ENCODE results near the gene TSPAN33. TPM values are rescaled to one million over a fixed set of nuclear protein-coding genes. Genes with fewer than 3 reads are reported as not detected.

TSPAN33 gene
- total RNA-seq, 1 donor from 2014 or later, result 29.7 TPM

GRCh38 chr7:129159539-129159938, 15.0 kb downstream of the TSPAN33 start:
- Histone ChIP-seq H3K27me3 (ENCODE audit: control insufficient read depth in 3 of 3, insufficient read depth in 3 of 3, low read length in 3 of 3) (no peaks in the 10 kb centered on the region), H3K9ac (ENCODE audit: low read depth in 1 of 3, low read length in 3 of 3) (no peak overlapping the region), H3K27ac (ENCODE audit: low read depth, low read length) (no peak overlapping the region), H3K4me1 (ENCODE audit: control insufficient read depth in 3 of 3, insufficient read depth in 3 of 3, low read length in 3 of 3) (no peaks in the 10 kb centered on the region), H3K9me3 (ENCODE audit: control insufficient read depth in 3 of 3, low read length in 3 of 3) (no peaks in the 10 kb centered on the region), H3K4me3 (ENCODE audit: low read length in 3 of 3) (no peak overlapping the region), H3K36me3 (ENCODE audit: control insufficient read depth in 3 of 3, insufficient read depth in 3 of 3, low read length in 3 of 3) (no peaks in the 10 kb centered on the region)

- H3K36me3 ChIP-seq (ENCODE audit: control insufficient read depth in 3 of 3, insufficient read depth in 3 of 3, low read length in 3 of 3), result no peaks in the 10 kb centered on the region
- no peak overlapping the region for H3K9ac ChIP-seq (ENCODE audit: low read depth in 1 of 3, low read length in 3 of 3)
These were observed 15.8 kb downstream of the TSPAN33 start for GRCh38 chr7:129160161-129160905.

GRCh38 chr7:129161524-129162225, 17.2 kb downstream of the TSPAN33 start:
- no peaks in the 10 kb centered on the region for H3K4me1 ChIP-seq (ENCODE audit: control insufficient read depth in 3 of 3, insufficient read depth in 3 of 3, low read length in 3 of 3)
- H3K27ac ChIP-seq (ENCODE audit: low read depth, low read length), result no peak overlapping the region
- no peak overlapping the region for H3K4me3 ChIP-seq (ENCODE audit: low read length in 3 of 3)
- no peaks in the 10 kb centered on the region for H3K36me3 ChIP-seq (ENCODE audit: control insufficient read depth in 3 of 3, insufficient read depth in 3 of 3, low read length in 3 of 3)
- H3K9me3 ChIP-seq (ENCODE audit: control insufficient read depth in 3 of 3, low read length in 3 of 3), result no peaks in the 10 kb centered on the region
- H3K9ac ChIP-seq (ENCODE audit: low read depth in 1 of 3, low read length in 3 of 3), result no peak overlapping the region
- H3K27me3 ChIP-seq (ENCODE audit: control insufficient read depth in 3 of 3, insufficient read depth in 3 of 3, low read length in 3 of 3), result no peaks in the 10 kb centered on the region

More at GRCh38 chr7:129160161-129160905, 15.8 kb downstream of the TSPAN33 start:
- Histone ChIP-seq H3K4me1 (ENCODE audit: control insufficient read depth in 3 of 3, insufficient read depth in 3 of 3, low read length in 3 of 3) (no peaks in the 10 kb centered on the region), H3K27ac (ENCODE audit: low read depth, low read length) (no peak overlapping the region), H3K4me3 (ENCODE audit: low read length in 3 of 3) (no peak overlapping the region), H3K9me3 (ENCODE audit: control insufficient read depth in 3 of 3, low read length in 3 of 3) (no peaks in the 10 kb centered on the region), H3K27me3 (ENCODE audit: control insufficient read depth in 3 of 3, insufficient read depth in 3 of 3, low read length in 3 of 3) (no peaks in the 10 kb centered on the region)

GRCh38 chr7:129162732-129163131, 18.2 kb downstream of the TSPAN33 start:
- peaks cover 0 to 2% (median 0%) of the 10 kb centered on the region in 3 donors for H3K36me3 ChIP-seq (ENCODE audit: control insufficient read depth in 3 of 3, insufficient read depth in 3 of 3, low read length in 3 of 3)
- H3K27ac ChIP-seq (ENCODE audit: low read depth, low read length), result no peak overlapping the region
- no peak overlapping the region for H3K4me3 ChIP-seq (ENCODE audit: low read length in 3 of 3)
- no peaks in the 10 kb centered on the region for H3K9me3 ChIP-seq (ENCODE audit: control insufficient read depth in 3 of 3, low read length in 3 of 3)
- peaks cover 0 to 2% (median 0%) of the 10 kb centered on the region in 3 donors for H3K27me3 ChIP-seq (ENCODE audit: control insufficient read depth in 3 of 3, insufficient read depth in 3 of 3, low read length in 3 of 3)
- H3K9ac ChIP-seq (ENCODE audit: low read depth in 1 of 3, low read length in 3 of 3), result no peak overlapping the region
- H3K4me1 ChIP-seq (ENCODE audit: control insufficient read depth in 3 of 3, insufficient read depth in 3 of 3, low read length in 3 of 3), result no peaks in the 10 kb centered on the region

- Histone ChIP-seq H3K9ac (ENCODE audit: low read depth in 1 of 3, low read length in 3 of 3) (no peak overlapping the region), H3K27me3 (ENCODE audit: control insufficient read depth in 3 of 3, insufficient read depth in 3 of 3, low read length in 3 of 3) (peaks cover 0 to 6% (median 6%) of the 10 kb centered on the region in 3 donors), H3K4me3 (ENCODE audit: low read length in 3 of 3) (no peak overlapping the region), H3K4me1 (ENCODE audit: control insufficient read depth in 3 of 3, insufficient read depth in 3 of 3, low read length in 3 of 3) (no peaks in the 10 kb centered on the region), H3K27ac (ENCODE audit: low read depth, low read length) (no peak overlapping the region), H3K36me3 (ENCODE audit: control insufficient read depth in 3 of 3, insufficient read depth in 3 of 3, low read length in 3 of 3) (peaks cover 0 to 5% (median 0%) of the 10 kb centered on the region in 3 donors), H3K9me3 (ENCODE audit: control insufficient read depth in 3 of 3, low read length in 3 of 3) (no peaks in the 10 kb centered on the region)
These were observed 19.5 kb downstream of the TSPAN33 start for GRCh38 chr7:129163875-129164544.

GRCh38 chr7:129166745-129167144, 22.2 kb downstream of the TSPAN33 start:
- Histone ChIP-seq H3K27ac (ENCODE audit: low read depth, low read length) (no peak overlapping the region), H3K4me3 (ENCODE audit: low read length in 3 of 3) (no peak overlapping the region), H3K36me3 (ENCODE audit: control insufficient read depth in 3 of 3, insufficient read depth in 3 of 3, low read length in 3 of 3) (peaks cover 0 to 5% (median 0%) of the 10 kb centered on the region in 3 donors), H3K9ac (ENCODE audit: low read depth in 1 of 3, low read length in 3 of 3) (no peak overlapping the region), H3K9me3 (ENCODE audit: control insufficient read depth in 3 of 3, low read length in 3 of 3) (no peaks in the 10 kb centered on the region), H3K4me1 (ENCODE audit: control insufficient read depth in 3 of 3, insufficient read depth in 3 of 3, low read length in 3 of 3) (no peaks in the 10 kb centered on the region), H3K27me3 (ENCODE audit: control insufficient read depth in 3 of 3, insufficient read depth in 3 of 3, low read length in 3 of 3) (peaks cover 0 to 6% (median 6%) of the 10 kb centered on the region in 3 donors)

- no peaks in the 10 kb centered on the region for H3K9me3 ChIP-seq (ENCODE audit: control insufficient read depth in 3 of 3, low read length in 3 of 3)
- H3K27me3 ChIP-seq (ENCODE audit: control insufficient read depth in 3 of 3, insufficient read depth in 3 of 3, low read length in 3 of 3), result peaks cover 0 to 6% (median 6%) of the 10 kb centered on the region in 3 donors
- peaks cover 0 to 5% (median 0%) of the 10 kb centered on the region in 3 donors for H3K36me3 ChIP-seq (ENCODE audit: control insufficient read depth in 3 of 3, insufficient read depth in 3 of 3, low read length in 3 of 3)
- H3K27ac ChIP-seq (ENCODE audit: low read depth, low read length), result no peak overlapping the region
- no peak overlapping the region for H3K9ac ChIP-seq (ENCODE audit: low read depth in 1 of 3, low read length in 3 of 3)
- H3K4me1 ChIP-seq (ENCODE audit: control insufficient read depth in 3 of 3, insufficient read depth in 3 of 3, low read length in 3 of 3), result no peaks in the 10 kb centered on the region
- no peak overlapping the region for H3K4me3 ChIP-seq (ENCODE audit: low read length in 3 of 3)
These were observed 23.3 kb downstream of the TSPAN33 start for GRCh38 chr7:129167817-129168216.

- H3K9ac ChIP-seq (ENCODE audit: low read depth in 1 of 3, low read length in 3 of 3), result peak overlapping the region in 1 of 3 donors; percentile 40
- peak overlapping the region in 1 of 3 donors; percentile 35 for H3K4me3 ChIP-seq (ENCODE audit: low read length in 3 of 3)
- H3K27ac ChIP-seq (ENCODE audit: low read depth, low read length), result no peak overlapping the region
- H3K9me3 ChIP-seq (ENCODE audit: control insufficient read depth in 3 of 3, low read length in 3 of 3), result no peaks in the 10 kb centered on the region
- H3K4me1 ChIP-seq (ENCODE audit: control insufficient read depth in 3 of 3, insufficient read depth in 3 of 3, low read length in 3 of 3), result no peaks in the 10 kb centered on the region
- peaks cover 0 to 6% (median 6%) of the 10 kb centered on the region in 3 donors for H3K27me3 ChIP-seq (ENCODE audit: control insufficient read depth in 3 of 3, insufficient read depth in 3 of 3, low read length in 3 of 3)
- H3K36me3 ChIP-seq (ENCODE audit: control insufficient read depth in 3 of 3, insufficient read depth in 3 of 3, low read length in 3 of 3), result peaks cover 0 to 5% (median 0%) of the 10 kb centered on the region in 3 donors
These were observed 23.9 kb downstream of the TSPAN33 start for GRCh38 chr7:129168231-129169021.

- peak overlapping the region; percentile 14 to 60 (median 20) for H3K9ac ChIP-seq (ENCODE audit: low read depth in 1 of 3, low read length in 3 of 3)
These were observed 24.7 kb downstream of the TSPAN33 start for GRCh38 chr7:129169171-129169671.

More at GRCh38 chr7:129169171-129169671, 24.7 kb downstream of the TSPAN33 start:
- Histone ChIP-seq H3K36me3 (ENCODE audit: control insufficient read depth in 3 of 3, insufficient read depth in 3 of 3, low read length in 3 of 3) (peaks cover 0 to 5% (median 0%) of the 10 kb centered on the region in 3 donors), H3K9me3 (ENCODE audit: control insufficient read depth in 3 of 3, low read length in 3 of 3) (no peaks in the 10 kb centered on the region), H3K4me3 (ENCODE audit: low read length in 3 of 3) (peak overlapping the region; percentile 11 to 49 (median 20)), H3K4me1 (ENCODE audit: control insufficient read depth in 3 of 3, insufficient read depth in 3 of 3, low read length in 3 of 3) (no peaks in the 10 kb centered on the region), H3K27ac (ENCODE audit: low read depth, low read length) (no peak overlapping the region), H3K27me3 (ENCODE audit: control insufficient read depth in 3 of 3, insufficient read depth in 3 of 3, low read length in 3 of 3) (peaks cover 0 to 6% (median 6%) of the 10 kb centered on the region in 3 donors)

Measured in skeletal muscle tissue (tissue), 4 donors.